ENCODE results near the gene C1orf74. TPM values are rescaled to one million over a fixed set of nuclear protein-coding genes. Genes with fewer than 3 reads are reported as not detected.

C1orf74 gene
- total and polyA plus RNA-seq, 4 donors: 0.82 to 1.8 (median 1.1) TPM

DNA sequence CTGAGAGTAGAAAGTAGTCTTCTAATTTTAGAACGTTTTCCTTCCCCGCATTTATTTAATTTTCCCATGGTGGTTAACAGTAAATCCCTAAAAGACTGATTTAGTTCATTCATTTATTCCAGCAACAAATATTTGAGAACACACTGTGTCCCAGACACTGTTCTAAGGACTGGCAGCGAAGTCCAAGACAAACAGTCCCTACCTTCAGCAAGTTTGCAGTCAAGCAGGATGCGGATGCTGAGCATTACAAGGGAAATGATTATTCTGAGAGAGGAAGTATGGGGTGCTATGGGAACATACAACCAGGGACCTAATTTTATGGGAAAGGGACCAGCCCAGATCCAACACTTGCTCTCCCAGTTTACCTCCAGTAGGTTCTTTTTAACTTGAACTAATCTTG lies 1.2 kb upstream of the C1orf74 start:
- H3K4me3 ChIP-seq (ENCODE audit: low read depth in 1 of 3, low read length in 3 of 3): no peak overlapping the region
- no peak overlapping the region for H3K27ac ChIP-seq (ENCODE audit: low read depth in 1 of 2, low read length in 2 of 2)
- DNase-seq (ENCODE audit: low spot score): no peak
- no peaks in the 10 kb centered on the region for H3K27me3 ChIP-seq (ENCODE audit: control insufficient read depth in 4 of 4, insufficient read depth in 4 of 4, low read length in 3 of 4)
- no peaks in the 10 kb centered on the region for H3K9me3 ChIP-seq (ENCODE audit: control insufficient read depth in 4 of 4, low read length in 3 of 4)
- H3K9ac ChIP-seq (ENCODE audit: low read depth in 1 of 2, low read length in 2 of 2): no peak overlapping the region
- no peak for TF ChIP-seq GABPA (IDR thresholded peaks at IDR 0.05 in 1 of 2, conservative IDR thresholded peaks at IDR 0.05 in 1 of 2)
- no peak for TF ChIP-seq JUND (IDR thresholded peaks at IDR 0.05)
- TF ChIP-seq YY1 (IDR thresholded peaks at IDR 0.05): no peak
- no peak for TF ChIP-seq FOXA1 (IDR thresholded peaks at IDR 0.05)
- TF ChIP-seq, protein P1, sequence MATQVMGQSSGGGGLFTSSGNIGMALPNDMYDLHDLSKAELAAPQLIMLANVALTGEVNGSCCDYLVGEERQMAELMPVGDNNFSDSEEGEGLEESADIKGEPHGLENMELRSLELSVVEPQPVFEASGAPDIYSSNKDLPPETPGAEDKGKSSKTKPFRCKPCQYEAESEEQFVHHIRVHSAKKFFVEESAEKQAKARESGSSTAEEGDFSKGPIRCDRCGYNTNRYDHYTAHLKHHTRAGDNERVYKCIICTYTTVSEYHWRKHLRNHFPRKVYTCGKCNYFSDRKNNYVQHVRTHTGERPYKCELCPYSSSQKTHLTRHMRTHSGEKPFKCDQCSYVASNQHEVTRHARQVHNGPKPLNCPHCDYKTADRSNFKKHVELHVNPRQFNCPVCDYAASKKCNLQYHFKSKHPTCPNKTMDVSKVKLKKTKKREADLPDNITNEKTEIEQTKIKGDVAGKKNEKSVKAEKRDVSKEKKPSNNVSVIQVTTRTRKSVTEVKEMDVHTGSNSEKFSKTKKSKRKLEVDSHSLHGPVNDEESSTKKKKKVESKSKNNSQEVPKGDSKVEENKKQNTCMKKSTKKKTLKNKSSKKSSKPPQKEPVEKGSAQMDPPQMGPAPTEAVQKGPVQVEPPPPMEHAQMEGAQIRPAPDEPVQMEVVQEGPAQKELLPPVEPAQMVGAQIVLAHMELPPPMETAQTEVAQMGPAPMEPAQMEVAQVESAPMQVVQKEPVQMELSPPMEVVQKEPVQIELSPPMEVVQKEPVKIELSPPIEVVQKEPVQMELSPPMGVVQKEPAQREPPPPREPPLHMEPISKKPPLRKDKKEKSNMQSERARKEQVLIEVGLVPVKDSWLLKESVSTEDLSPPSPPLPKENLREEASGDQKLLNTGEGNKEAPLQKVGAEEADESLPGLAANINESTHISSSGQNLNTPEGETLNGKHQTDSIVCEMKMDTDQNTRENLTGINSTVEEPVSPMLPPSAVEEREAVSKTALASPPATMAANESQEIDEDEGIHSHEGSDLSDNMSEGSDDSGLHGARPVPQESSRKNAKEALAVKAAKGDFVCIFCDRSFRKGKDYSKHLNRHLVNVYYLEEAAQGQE (IDR thresholded peaks at IDR 0.05): no peak
- peaks cover 10 to 63% (median 40%) of the 10 kb centered on the region in 4 donors for H3K4me1 ChIP-seq (ENCODE audit: control insufficient read depth in 4 of 4, insufficient read depth in 4 of 4, low read length in 3 of 4)
- 94% methylated on average over 4 of the region's 4 CpGs for WGBS
- H3K36me3 ChIP-seq (ENCODE audit: control insufficient read depth in 4 of 4, insufficient read depth in 3 of 4, low read depth in 1 of 4, low read length in 3 of 4): peaks cover 0 to 18% (median 4%) of the 10 kb centered on the region in 4 donors

DNA sequence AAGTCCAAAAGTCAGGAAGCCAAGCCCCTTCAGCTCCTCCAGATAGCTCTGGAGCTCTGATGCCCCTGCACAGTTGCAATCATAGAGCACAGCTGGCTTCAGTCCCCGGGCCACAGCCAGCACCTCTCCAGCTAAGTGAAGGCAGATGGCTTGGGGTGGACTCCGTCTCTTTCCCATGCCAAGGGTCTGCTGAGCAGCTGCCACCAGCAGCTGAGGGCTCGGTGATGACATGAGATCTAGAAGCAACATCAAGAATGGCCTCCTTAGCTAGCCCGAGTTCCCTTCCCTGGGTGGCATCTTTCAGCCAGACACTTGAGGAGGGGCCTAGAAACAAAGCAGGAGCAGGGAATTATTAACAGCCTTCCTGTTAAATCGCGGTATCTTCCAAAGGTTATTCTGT lies 973 bp downstream of the C1orf74 start:
- H3K27ac ChIP-seq (ENCODE audit: low read depth in 1 of 2, low read length in 2 of 2): no peak overlapping the region
- no peak for DNase-seq (ENCODE audit: low spot score)
- H3K36me3 ChIP-seq (ENCODE audit: control insufficient read depth in 4 of 4, insufficient read depth in 3 of 4, low read depth in 1 of 4, low read length in 3 of 4): peaks cover 0 to under 1% (median 0%) of the 10 kb centered on the region in 4 donors
- H3K4me3 ChIP-seq (ENCODE audit: low read depth in 1 of 3, low read length in 3 of 3): peak overlapping the region in 2 of 3 donors; percentile 2 to 62
- TF ChIP-seq GABPA (IDR thresholded peaks at IDR 0.05 in 1 of 2, conservative IDR thresholded peaks at IDR 0.05 in 1 of 2): no peak
- TF ChIP-seq, protein P2, sequence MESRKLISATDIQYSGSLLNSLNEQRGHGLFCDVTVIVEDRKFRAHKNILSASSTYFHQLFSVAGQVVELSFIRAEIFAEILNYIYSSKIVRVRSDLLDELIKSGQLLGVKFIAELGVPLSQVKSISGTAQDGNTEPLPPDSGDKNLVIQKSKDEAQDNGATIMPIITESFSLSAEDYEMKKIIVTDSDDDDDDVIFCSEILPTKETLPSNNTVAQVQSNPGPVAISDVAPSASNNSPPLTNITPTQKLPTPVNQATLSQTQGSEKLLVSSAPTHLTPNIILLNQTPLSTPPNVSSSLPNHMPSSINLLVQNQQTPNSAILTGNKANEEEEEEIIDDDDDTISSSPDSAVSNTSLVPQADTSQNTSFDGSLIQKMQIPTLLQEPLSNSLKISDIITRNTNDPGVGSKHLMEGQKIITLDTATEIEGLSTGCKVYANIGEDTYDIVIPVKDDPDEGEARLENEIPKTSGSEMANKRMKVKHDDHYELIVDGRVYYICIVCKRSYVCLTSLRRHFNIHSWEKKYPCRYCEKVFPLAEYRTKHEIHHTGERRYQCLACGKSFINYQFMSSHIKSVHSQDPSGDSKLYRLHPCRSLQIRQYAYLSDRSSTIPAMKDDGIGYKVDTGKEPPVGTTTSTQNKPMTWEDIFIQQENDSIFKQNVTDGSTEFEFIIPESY (IDR thresholded peaks at IDR 0.05): no peak
- no peak for TF ChIP-seq RXRA (IDR thresholded peaks at IDR 0.05)
- TF ChIP-seq, protein P3, sequence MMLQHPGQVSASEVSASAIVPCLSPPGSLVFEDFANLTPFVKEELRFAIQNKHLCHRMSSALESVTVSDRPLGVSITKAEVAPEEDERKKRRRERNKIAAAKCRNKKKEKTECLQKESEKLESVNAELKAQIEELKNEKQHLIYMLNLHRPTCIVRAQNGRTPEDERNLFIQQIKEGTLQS (IDR thresholded peaks at IDR 0.05): no peak
- TF ChIP-seq, protein P1 (IDR thresholded peaks at IDR 0.05): no peak
- TF ChIP-seq, protein P4, sequence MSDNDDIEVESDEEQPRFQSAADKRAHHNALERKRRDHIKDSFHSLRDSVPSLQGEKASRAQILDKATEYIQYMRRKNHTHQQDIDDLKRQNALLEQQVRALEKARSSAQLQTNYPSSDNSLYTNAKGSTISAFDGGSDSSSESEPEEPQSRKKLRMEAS (IDR thresholded peaks at IDR 0.05): no peak
- no peak for TF ChIP-seq EGR1 (IDR thresholded peaks at IDR 0.05; ENCODE audit: low read depth in 2 of 2)
- TF ChIP-seq HNF4A (conservative IDR thresholded peaks at IDR 0.05): no peak
- TF ChIP-seq SP1 (IDR thresholded peaks at IDR 0.05): no peak
- TF ChIP-seq FOXA1 (IDR thresholded peaks at IDR 0.05): no peak
- TF ChIP-seq, protein P5, sequence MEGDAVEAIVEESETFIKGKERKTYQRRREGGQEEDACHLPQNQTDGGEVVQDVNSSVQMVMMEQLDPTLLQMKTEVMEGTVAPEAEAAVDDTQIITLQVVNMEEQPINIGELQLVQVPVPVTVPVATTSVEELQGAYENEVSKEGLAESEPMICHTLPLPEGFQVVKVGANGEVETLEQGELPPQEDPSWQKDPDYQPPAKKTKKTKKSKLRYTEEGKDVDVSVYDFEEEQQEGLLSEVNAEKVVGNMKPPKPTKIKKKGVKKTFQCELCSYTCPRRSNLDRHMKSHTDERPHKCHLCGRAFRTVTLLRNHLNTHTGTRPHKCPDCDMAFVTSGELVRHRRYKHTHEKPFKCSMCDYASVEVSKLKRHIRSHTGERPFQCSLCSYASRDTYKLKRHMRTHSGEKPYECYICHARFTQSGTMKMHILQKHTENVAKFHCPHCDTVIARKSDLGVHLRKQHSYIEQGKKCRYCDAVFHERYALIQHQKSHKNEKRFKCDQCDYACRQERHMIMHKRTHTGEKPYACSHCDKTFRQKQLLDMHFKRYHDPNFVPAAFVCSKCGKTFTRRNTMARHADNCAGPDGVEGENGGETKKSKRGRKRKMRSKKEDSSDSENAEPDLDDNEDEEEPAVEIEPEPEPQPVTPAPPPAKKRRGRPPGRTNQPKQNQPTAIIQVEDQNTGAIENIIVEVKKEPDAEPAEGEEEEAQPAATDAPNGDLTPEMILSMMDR (IDR thresholded peaks at IDR 0.05; ENCODE audit: low read depth, low read length, missing input control): no peak
- TF ChIP-seq TAF1 (conservative IDR thresholded peaks at IDR 0.05): no peak
- TF ChIP-seq YY1 (IDR thresholded peaks at IDR 0.05): no peak
- no peak for TF ChIP-seq HNF4G (IDR thresholded peaks at IDR 0.05)
- no peak for TF ChIP-seq FOXA2 (IDR thresholded peaks at IDR 0.05)
- no peaks in the 10 kb centered on the region for H3K27me3 ChIP-seq (ENCODE audit: control insufficient read depth in 4 of 4, insufficient read depth in 4 of 4, low read length in 3 of 4)
- WGBS: 61% methylated on average over 6 of the region's 6 CpGs
- no peaks in the 10 kb centered on the region for H3K9me3 ChIP-seq (ENCODE audit: control insufficient read depth in 4 of 4, low read length in 3 of 4)
- H3K4me1 ChIP-seq (ENCODE audit: control insufficient read depth in 4 of 4, insufficient read depth in 4 of 4, low read length in 3 of 4): peaks cover 8 to 45% (median 33%) of the 10 kb centered on the region in 4 donors
- H3K9ac ChIP-seq (ENCODE audit: low read depth in 1 of 2, low read length in 2 of 2): no peak overlapping the region
